HG03039 (cell line): ENCODE data around the gene COPZ2.
A peak's percentile ranks its signal among the peaks of the same experiment; 100 is the strongest.
"Not testable (repeated sequence)": the region's sequence is repeated elsewhere in the genome, so short reads cannot be mapped to it uniquely, and the experiment has no call there.

Experiments
- ATAC-seq: cut with Tn5 transposase; IDR thresholded peaks from one replicate; pipeline ENCODE4 v1.9.1; 2021; ENCODE audit warnings: mild to moderate bottlenecking, moderate library complexity; ENCODE audit not compliant: unreplicated experiment

The COPZ2 gene

DNA sequence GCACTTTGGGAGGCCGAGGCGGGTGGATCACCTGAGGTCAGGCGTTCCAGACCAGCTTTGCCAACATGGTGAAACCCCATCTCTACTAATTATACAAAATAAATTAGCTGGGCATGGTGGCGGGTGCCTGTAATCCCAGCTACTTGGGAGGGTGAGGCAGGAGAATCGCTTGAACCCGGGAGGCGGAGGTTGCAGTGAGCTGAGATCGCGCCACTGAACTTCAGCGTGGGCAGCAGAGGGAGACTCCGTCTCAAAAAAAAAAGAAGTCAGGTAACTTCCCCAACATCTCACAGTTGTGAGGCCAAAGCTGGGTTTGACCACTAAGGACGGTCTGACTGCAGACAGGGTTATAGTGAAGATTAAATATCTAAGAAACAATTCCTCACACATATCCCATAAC, 2.9 kb downstream of the COPZ2 start:
- ATAC-seq: not testable (repeated sequence)

DNA sequence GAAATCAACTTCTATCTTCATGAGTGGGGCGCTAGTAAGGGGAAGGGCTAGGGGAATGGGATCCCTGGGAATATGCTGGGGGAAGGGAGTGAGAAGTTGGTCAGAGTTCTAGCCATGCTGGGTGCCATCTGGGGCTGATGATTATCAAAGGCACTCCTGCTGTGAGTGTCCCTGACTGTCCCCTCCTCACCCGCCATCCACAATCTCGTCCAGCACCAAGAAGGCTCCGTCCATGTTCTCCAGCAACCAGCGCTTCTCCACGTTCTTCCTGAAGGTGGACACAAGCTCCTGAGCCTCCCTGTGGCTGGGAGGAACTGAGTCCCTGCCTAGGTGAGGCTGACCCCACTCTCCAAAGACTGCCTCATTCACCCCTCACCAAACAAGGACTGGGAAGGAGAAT, 5.6 kb downstream of the COPZ2 start:
- no peak for ATAC-seq

DNA sequence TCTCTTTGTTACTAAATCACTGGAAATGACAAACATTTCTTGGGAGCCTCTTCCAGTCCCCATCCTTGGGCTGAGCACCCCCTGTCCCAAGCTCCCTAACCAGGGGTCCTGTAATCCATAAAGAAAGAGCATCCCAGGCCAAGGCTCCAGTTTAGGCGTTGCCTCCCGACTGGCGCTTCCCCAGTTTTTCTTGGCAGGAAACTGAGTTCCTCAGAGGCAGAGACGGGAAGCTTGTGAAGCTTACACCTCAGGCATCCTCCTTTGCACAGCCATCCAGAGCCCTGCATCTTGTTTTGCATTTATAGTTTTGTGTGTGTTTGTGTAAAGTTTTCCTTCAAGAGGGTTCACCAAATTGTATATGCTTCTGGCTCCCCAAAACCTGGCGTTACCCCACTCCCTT, 7.1 kb downstream of the COPZ2 start:
- no peak for ATAC-seq

DNA sequence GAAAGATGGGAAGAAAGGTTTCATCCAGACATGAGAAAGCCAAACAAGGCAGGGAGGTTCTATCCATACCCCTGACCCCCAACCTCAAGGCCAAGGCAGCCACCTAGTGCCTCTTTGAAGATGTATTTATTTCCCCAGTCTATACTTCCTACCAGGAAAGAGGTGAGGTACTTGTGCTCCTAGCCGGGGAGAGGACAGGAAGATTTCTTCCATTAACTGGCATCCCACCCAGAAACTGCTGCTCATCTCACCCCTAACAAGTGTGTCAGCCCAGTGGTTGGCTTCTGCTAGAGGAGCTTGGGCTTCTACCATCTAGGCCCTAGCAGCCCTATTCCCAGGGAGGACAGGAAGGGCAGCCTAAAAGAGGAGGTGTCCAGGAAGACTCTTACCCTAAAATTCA, 8.9 kb downstream of the COPZ2 start:
- no peak for ATAC-seq

DNA sequence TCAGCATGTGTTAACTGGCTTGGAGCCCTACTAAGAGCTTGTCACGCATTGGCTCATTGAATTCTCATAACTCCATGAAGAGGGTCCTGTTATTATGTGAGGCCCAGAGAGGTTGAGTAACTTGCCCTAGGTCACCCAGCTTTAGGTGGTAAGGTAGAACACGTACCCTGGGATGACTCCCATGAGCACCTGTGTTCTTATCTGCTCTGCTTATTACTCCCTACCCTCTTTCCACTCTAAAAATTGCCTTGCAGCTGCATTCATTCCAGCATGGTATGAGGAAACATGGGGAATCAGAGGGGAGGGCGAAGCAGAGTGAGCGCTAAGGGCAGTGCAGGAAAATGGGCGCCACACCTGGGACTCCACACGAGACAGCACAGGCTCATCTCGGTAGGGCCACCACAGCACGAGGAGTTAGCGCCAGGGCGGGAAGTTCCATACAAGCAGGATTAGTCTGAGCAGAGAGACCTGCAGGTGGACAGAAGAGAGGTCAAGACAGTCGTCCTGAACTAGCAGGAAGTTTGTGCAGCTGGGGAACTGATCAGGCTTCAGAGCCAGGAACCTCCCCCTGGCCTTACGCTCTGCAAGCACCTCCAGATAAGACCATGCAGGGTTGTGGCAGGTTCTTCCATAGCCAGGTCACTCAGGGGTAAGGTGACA, 10.1 kb downstream of the COPZ2 start:
- ATAC-seq: no peak

DNA sequence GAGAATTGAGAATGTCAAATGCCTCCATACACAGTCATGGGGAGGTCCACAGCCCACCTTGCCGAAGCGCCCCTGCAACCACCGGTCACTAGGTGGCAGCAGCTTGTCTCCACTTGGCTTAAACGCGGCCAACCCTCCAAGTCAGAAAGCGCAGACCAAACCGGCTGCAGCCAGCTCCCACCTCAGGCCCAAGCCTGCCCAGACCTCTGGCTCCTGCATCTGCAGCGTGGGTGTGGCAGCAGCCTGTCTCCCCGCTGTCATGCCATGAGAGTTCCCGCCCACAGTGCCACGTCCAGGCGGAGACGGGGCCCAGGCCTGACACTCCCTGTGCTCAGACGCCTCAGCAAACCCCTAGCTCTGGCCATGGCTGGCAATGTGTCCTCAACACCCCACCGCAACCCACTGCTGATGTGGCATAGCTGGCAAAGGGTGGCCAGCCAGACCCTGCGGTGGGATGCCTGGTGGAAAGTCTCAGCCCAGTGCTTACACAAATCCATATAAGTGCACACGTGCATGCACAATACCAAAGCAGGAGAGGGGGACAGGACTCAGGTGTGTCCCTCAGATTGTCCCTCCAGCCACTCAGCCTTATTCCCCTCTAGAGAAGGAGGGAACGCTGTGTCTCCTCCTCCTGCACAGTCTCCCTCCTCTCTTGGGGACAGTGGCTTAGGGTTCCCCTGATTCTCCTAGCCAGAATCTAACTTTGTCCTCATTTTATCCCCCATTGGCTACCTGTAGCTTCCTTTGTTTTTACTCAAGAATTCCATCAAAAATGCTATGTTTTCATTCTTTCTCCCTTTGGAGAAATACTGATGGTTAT, 10.9 kb downstream of the COPZ2 start:
- no peak for ATAC-seq

DNA sequence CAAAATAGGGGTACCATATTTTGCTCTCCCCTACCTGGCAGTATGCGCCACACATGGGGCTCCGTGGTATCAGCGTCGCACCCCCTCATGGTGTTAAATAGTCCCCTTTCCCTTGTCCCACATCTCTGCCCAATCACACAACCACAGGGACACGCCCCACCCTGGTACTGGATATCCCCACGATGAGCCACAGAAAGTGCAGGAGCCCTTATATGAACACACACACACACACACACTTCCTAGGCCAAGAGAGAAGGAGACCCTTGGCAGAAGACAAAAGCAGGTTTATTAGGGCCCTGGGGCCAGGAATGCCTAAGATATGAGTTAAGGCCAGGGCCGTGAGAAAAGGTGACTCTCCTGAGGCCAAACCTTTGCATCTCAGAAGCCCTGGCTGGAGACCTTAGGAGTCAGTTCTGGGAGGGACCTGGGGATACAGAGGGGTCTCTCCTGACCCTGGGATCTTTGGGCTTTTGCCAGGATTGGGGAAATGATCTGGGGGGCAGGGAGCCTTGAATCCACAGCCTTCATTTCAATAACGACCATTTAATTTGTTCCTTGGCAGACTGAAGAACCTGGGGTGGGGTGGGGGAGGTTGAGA, 11.6 kb downstream of the COPZ2 start:
- ATAC-seq: no peak

DNA sequence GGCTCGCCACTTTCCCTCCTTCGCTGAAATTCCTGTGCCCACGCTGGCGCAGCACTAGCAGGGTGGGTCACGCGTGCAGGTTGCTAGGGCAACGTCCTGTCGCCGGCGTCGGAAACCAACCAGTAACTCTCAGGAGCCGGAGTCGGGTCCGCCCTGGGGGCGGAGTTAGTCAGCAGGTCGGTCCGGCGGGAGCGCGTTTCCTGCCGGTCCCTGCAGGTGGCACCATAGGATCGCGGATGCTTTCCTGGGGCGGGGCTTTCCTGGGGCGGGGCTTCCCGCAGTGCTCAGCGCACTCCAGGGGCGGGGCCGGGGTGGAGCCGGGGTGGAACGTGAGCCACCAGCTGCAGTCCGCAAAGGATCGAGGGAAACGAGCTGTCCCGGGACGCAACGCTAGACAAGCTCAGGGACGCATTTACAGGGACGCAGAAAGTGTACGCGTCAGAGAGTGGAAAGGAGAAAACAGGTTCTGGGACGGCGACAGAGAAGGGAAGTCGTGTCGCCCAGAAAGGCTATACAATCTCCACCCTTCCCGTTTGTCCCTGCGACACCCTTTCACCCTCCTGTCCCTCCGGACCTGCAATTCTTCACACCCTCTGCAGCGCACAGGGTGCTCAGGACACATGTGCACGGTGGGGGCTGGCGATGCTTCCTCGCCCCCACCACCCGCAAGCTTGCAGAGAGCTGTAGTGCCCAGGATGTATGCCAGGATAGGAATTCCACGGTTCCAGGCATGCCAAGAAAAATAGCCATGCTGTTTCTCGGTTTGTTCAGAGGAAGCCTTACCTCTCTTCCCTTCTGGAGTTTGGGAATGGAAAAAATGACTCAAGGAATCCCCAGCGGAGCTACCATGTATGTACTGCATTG, 12.3 kb downstream of the COPZ2 start:
- ATAC-seq: peak; percentile 75

DNA sequence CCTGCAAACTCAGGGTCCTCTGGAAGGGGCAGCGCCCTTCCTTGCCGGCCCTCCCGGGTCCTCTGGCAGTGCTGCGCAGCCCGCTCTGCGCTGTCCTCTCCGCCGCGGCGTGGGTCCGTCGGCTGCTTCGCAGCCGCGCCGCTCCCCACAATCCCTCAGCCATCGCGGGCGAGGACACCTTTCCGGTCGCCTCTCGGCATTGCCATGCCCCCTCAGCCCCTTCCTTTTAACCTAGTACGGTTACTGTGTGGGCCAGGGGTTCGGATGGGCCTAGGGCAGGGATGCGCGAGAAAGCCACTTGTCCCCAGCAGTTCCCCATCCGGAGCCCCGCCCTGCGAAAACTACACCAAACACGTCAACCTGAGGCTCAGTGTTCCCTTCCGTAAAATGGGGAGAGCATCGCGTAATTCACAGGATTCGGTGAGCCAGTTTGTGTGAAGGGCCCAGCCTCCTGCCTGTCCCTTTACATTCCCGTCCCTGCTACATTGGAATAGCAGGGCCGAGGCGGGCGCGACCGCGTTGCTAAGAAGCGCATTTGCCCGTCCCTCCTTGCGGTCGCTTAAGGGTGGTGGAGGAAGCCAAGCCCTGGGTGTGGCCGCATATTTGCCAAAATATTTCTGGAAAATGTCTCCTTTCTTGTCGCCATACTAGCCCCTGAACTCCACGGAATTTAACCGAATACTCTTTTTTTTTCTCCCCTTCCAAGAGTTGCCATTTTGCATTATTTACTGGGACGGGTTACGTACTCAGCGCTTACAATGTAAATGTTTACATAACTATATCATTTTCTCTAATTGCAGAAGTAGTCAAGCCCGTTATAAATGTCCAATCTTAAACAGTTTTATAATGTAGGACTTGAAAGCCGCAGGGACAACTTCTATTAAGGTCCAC, 13.2 kb downstream of the COPZ2 start:
- no peak for ATAC-seq

DNA sequence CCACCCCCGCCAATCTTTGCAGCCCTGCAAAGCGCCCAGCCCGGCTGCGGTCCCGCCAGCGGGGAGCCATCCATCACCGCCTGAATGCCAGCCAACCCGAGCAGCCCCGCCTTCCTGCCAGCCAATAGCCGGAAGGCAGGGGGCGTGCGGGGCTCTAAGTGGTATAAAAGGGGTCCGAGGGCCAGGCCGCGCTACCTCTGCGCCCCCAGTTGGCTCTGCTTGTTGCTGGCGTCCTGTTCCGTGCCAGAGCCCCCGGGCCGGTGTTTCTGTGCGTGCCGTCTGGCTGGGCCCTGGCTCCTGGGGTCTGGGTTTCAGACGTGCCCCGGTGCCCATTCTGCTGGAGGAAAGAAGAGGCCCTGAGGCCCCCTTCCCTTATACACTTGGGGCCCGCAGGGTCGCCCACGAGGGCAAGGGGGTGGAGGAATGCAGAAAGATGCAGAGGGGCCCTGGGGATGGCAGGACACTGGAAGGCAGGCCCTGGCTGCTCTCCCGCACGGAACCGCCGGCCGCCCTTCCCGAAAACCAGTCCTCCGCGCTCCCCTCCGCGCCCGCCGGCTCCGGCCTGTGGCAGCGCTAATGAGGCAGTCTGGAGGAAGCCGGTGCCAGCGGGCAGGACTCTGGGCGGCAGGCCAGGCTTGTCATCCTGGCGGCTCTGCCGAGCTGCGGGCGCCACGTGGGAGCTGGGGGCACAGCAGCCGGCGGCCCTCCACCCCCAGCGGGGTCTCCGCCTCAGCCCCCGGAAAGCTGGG, 14.0 kb downstream of the COPZ2 start:
- no peak for ATAC-seq

DNA sequence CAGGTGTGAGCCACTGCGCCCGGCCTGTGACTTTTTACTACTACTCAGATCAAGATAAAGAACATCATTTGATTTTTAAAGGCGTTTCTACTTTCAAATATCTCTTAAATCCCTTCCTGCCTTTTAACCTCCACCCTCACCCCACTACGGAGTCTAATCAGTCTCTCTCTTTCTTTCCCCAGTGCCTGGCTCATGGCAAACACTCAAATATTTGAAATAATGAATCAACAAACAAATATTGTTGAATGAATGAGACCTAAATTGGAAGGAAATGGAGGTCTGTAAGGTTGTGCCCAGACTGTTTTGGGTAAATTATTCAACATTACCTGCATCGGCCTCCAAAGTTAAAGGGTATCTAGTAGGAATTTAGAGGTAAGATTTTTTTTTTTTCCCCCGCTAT, 14.7 kb downstream of the COPZ2 start:
- ATAC-seq: no peak

DNA sequence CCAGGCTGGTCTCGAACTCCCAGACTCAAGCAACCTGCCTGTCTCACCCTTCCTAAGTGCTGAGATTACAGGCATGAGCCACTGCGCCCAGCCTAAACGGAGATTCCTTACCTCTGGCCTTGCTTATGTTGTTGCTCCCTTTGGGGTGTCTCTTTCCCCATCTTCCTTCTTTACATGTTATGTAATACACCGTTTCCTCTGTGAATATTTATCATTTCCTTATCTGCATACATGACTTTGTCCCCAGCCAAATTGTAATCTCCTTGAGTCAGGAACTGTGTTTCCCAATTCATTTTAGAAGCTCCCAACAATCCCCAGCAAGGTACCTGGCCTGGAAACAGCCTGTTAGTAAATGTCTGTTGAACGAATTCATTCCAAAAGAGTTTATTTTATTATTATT, 15.7 kb downstream of the COPZ2 start:
- ATAC-seq: no peak

DNA sequence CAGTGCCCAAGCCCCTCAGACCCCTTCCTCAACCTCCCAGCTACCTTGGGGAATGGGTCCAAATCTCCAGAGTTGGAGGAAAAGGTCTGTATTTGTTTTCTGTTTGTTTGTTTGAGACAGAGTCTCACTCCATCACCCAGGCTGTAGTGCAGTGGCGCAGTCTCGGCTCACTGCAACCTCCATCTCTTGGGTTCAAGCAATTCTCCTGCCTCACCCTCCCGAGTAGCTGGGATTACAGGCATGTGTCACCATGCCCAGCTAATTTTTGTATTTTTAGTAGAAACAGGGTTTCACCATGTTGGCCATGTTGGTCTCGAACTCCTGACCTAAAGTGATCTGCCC, 19.8 kb downstream of the COPZ2 start:
- not testable (repeated sequence) for ATAC-seq

DNA sequence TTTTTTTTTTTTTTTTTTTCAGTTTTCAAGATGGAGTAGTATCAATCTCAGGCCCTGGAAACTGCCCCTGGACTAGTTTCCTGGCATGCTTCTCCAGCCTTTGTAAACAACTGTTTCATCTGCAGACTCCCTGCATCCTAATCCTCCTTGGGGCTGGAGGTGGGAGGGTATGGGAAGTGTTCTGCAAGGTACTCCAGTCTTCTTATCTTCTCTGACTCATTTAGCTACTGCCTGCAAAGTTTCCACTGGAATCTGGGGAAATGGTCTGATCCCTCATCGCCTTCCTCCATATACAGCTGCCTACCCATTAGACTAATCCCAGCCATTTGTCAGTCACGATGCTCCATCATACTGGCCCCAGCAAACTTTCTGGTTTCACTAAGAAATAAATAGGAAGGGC, 21.5 kb downstream of the COPZ2 start:
- no peak for ATAC-seq

DNA sequence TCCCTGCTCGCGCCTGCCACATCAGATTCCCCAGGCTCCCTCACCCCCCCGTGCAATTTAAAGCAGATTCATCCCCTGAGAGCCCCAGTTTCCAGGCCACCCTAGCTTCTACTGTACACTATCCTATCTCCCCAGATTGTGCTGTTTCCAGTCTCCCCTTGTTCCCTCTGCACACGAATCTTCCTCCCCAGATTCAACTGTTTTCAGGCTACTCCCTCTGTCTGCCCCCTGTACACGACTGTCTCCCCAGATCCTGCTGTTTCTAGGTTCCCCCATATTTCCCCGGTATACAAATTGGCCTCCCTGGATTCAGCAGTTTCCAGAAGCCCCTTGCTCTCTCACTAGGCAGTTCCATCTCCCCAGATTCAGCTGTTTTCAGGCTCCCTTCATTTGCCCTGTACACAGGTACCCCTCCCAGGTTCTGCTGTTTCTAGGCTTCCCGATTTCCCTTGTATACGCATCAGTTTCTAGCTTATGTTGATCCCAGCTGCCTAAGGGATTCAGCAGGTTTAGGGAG, 22.9 kb downstream of the COPZ2 start:
- ATAC-seq: no peak

DNA sequence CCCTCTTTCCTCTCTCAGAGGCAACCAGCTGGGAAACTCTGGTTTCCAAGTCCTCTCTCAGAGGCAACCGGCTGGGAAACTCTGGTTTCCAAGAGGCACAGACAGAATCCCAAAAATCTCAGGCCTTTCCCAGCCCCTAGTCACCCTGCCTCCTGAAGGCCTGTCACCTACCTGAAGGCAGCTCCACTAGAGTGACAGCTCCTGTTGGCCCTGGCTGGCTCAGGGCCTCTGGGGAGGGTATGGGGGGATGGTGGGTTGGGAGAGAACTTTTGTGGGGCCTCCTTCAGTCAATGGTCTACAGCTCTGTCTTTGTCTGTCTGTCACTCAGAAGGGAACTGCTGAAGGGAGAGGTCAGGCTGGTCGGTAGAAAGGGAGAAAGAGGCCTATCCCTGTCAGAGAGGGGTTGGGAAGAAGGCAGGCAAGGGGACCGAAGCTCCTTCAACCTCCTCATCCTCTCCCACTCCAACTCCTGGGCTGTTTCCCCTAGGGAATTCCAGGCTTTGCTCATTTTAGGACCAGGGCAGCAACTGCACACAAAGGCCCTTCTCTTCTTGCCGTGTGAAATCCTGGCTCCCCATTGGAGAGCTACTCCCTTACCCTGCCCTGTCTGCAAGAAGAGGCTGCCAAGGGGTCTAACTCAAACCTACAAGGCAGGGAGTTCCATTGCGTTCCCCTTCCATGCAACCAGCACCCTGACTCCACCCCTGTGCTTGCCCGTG, 23.6 kb downstream of the COPZ2 start:
- no peak for ATAC-seq

DNA sequence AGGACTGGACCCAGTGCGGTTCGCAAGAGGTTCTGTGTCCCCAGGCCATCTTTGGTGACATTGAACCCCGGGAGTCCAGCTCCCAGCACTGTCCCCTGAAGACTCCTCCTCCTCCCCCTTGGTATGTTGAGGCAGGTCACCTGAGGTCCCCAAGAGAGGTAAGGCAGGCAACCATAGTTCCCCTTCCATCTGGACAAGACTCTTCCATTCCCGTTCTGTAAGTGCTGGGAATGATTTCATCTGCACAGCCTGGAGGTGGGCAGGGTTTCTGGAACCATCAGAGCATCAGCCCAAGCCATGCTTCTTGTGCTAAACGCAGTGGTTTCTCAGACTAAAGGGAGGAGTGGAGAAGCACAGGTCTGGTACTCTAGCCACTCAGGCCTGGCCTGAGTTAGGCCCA, 24.9 kb downstream of the COPZ2 start:
- ATAC-seq: no peak

DNA sequence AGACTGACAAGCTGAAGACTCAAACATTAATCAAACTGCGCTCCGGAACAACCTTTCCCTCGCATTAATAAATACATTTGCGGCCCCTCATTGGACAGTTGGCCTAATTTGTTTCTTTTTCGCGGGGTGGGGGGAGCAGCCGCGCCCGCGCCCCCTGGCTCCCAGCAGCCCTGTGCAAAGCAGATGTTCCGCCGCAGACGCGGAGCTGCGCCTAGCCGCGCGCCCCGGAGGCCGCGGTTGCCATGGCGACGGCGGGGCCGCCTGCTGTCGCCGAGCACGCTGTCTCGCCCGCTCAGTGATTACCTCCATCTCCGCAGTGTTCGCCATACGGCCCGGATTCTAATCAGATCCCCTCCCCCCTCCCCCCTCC, 25.5 kb downstream of the COPZ2 start:
- ATAC-seq: no peak
